Hematopoietic multipotent progenitor cell treated with erythropoietin and hydrocortisone succinate and interleukin-3 and kit ligand, for 4 days (in vitro differentiated cells): ENCODE measurements around the gene PROK1.

Experiments
- DNase-seq: peaks from one replicate; pipeline ENCODE4 v3.0.0-alpha.2; 2015

PROK1 gene

DNA sequence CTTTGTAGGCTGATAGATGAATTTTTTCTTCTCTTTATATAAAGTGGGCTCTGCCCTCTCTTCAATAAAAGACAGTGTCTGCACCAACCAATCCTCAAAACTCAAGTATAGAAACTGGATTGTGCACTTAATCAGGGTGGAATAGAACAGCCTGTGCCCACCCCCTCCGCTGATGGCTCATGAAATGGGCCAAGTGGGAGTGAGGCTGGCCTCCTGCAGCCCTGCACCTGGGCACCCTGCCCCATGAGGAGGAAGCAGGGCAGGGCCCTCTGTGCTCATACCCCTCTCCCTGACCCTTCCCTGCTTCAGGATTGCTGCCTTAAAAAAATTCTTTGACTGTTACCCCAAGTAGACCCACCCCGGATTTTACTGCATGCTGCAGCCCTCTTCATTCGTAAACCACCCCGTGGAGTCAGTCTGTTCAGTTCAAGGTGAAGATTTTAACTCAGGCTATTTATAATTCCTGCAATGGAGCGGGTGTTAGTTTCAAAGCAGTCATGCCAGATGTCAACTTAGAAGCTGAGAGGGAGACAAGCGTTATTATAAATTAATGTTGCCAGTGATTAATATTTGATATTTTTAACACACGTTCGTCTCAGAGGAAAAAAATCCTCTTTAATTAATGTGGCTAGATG is 15.8 kb downstream of the PROK1 start:
- no peak for DNase-seq

DNA sequence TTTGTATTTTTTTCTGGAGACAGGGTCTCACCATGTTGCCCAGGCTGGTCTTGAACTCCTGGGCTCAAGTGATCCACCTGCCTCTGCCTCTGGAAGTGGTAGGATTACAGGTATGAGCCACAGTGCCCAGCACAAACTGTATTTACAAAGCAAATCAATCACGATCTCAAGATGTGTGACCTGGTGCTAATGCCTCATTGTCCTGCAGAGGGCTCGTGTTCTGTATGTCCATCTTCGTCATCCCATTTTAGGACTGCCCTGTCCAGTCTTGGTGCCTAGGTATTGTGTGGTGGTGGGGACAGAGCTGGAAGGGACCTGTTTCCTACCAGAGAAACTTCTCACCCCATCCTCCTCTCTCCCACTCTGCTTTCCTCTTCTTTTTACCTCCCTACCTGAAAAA is 20.2 kb downstream of the PROK1 start:
- no peak for DNase-seq

- no peak for DNase-seq
Observed at GRCh38 chr1:110472546-110472945, 21.6 kb downstream of the PROK1 start.

DNA sequence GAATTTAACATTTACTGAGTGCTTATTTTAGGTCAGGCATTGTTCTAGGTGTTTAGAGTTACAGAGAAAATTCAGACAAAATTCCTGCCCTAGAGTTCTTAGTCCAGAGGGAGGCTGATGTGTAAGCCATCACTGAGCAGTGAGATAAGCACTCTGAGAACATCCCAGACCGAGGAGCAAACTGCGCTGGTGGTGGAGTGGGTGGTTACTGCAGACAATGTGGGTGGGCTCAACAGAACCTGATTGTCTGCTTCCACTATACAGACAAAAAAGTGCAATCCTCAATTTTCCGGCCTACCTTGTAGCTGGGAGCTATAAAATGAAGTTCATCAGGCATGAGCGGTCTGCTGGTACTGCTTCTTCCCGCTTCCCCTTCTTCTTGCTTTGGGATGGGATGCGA is 23.5 kb downstream of the PROK1 start:
- no peak for DNase-seq

DNA sequence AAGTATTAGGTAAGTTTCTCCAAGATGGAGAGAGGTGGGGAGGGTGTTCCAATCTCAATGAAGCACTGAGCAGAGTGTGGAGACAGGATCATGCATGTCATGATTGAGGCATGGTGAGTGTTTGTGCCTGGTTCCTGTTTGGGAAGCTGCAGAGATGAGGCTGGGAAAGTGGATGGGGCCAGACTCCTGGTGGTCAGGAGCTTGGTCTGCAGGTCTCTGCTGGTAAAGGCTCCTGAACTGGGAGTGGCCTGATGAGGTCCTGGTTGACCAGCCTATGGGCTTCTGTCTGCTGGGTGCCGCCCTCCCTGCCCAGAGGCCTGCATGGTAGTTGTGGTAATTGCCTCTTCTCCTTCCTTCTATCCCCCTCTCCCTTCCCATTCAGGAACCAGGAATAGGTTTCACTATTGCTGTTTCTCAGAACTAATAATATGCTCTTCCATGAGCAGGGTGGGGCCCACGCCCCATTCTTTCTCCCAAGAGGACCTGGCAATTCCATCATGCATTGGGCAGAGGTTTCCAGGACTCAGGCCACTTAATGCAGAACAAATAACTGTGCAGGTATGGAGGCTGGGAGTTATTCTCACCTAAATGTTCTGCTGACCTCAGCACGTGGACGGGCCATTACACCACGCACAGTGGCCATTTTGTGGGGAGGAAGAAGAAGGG is 24.5 kb downstream of the PROK1 start:
- no peak for DNase-seq

- no peak for DNase-seq
Observed at GRCh38 chr1:110476028-110476765, 25.2 kb downstream of the PROK1 start.

- DNase-seq: peak; percentile 67
Observed at GRCh38 chr1:110477041-110477440, 26.1 kb downstream of the PROK1 start.

GRCh38 chr1:110477445-110477957 is 26.6 kb downstream of the PROK1 start:
- peak; percentile 28 for DNase-seq

DNA sequence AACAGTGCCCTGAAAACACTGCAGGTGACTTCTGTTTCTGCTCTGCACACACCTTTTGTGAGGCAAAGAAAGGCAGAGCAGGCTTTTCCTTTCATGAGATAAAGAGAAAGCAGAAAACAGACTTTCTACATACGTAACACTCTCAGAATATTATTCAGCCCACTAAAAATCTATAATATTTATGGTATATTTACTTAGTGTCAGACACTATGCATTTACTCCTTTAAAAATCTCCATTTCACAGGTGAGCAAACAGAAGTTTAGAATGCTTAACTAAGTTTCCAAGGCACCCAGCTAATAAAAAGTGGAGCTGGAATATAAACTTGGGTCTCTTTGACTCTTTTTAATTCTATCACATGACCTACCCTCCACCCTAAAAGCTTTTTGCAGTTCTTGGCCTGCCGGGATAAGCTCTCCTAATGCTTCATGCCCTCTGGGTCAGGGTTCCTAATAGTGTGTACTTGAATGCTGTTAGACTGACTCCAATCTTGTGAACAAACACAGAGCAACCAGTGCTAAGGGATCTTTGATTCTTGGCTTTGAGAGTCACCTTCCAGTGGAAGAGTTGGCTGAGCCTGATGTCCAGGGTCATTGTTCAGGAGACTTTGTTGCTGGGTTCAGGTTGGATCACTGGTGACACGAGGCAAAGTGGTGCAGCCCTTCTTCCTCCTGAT is 27.2 kb downstream of the PROK1 start:
- no peak for DNase-seq

DNA sequence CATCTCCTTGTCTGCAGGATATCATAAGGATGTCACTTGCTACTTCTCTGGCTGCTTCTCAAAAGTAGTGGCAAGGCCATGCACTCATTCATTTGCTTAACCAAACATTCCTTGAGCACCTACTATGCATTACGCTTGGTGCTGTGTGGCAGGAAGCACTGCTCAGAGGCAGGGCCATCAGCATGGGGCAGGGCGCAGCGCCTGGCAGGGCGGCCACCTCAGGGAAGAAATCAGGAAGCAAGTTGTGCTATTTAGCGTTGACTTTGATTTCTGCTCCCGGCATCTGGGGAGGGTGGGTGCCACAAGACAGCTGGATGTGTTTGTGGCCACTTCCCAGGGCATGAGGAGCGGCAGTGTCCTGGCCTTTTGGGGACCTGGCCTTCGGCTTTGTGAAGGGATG is 27.9 kb downstream of the PROK1 start:
- no peak for DNase-seq

GRCh38 chr1:110480356-110481096 is 29.6 kb downstream of the PROK1 start:
- DNase-seq: no peak

GRCh38 chr1:110481968-110482623 is 31.1 kb downstream of the PROK1 start:
- DNase-seq: peak; percentile 53

- DNase-seq: no peak
Observed at GRCh38 chr1:110482662-110483307, 31.8 kb downstream of the PROK1 start.

DNA sequence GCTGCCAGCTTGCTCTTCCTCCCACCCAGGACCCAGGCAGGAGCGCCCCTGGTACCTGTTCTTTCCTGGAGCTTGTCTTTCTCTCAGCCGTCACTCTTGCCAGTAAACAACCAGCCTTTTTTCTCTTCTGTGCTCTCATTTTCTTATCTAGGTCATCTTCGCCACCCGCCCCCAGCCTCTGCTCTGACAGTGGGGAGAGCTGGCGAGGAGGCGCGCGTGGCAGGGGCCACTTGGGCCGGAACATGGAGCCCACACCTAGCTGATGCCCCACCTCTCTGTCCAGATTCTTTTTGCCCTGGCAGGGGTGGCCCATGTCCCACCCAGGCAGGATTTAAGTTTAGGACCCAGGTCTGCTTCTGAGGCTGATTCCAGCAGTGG is 32.3 kb downstream of the PROK1 start:
- DNase-seq: no peak

DNA sequence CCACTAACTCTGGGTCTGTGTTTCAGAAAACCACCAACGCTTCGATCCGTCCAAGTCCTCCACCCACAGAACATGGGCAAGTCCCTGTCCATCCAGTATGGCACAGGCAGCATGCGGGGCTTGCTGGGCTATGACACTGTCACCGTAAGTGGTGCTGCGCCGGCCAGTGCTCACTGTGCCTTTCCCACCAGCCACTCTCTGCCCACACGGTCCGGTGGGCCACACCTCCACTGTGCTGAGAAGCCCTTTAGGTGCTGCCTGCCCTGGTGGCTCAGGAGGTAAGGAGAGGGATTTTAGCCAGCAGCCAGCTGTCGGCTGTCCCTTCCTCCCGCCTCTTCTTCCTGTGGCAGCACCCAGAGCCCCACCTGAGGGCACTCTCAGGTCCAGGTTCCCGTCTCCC is 33.9 kb downstream of the PROK1 start:
- no peak for DNase-seq

GRCh38 chr1:110485725-110486124 is 34.8 kb downstream of the PROK1 start:
- no peak for DNase-seq

DNA sequence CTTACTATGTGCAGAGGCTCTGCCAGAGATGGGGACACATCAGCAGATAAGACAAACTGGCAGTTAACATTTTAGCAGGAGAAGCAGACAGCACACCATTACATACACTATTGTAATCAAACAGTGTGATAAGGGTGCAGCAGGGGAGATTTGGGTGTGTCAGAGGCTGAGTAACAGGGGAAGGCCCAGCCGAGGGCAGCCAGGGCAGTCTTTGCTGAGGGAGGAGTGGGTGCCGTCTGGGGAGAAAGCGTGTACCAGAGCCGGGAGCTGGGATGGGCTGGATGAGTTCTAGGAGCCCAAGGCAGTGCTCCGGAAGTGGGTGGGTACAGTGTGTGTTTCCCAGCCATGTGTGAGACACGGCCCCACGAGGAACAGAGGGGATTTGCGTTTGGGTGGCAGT is 36.8 kb downstream of the PROK1 start:
- DNase-seq: peak; percentile 69

DNA sequence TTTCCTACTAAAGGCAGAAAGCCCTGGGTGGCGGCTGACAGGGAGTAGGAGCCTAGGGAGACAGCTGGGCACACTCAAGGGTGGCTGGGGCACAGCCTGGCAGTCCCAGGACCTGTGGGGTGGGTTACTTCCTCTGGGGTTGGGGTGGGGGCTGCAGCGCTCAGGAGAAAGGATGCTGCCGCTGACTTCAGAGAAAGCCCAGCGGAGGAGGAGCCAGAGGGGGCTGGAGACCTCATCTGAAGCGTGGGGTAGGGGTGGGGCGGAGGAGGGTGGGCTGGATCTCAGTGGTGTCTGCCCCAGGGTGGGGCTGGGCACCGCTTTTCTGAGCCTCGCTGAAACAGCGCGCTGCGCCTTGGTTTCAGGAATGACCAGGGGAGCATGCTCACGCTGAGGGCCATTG is 37.2 kb downstream of the PROK1 start:
- no peak for DNase-seq

GRCh38 chr1:110488867-110489266 is 37.9 kb downstream of the PROK1 start:
- DNase-seq: no peak

DNA sequence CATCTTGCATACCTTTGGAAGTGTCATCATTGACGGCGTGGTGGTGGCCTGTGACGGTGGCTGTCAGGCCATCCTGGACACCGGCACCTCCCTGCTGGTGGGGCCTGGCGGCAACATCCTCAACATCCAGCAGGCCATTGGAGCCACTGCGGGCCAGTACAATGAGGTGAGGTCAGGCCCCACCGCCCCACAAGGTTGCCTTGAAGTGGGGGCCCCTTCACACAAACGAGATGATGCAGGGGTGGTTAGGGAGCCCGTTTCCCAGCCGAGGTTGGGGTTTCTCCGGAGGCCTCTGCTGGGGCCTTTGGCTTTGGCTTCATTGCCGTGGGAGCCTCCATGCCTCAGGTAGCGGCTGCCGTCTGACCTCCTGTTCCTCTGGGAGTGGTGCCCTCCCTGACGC is 38.5 kb downstream of the PROK1 start:
- DNase-seq: no peak

DNA sequence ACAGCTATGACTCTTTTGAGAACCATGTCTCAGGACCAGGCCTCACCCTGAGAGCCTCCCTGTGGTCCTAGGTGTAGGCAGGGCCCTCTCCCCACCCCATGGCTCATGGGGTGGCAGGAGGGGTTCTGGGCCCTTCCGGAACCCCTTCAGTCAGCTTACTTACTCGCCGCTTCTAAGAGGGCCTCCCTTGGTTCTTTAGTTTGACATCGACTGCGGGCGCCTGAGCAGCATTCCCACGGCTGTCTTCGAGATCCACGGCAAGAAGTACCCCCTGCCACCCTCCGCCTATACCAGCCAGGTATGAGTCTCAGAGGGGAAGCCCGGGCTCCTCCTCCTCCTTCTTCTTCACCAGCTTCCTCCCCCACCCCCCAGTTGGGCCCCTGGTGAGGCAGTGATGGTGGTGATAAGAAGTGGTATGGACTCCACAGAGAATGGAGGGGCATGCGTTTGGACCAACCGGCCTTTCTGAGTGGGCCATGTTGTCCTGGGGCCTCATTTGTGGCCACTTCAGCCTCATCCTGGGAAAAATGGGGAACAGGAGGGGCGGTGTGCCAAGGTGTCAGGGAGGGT is 39.1 kb downstream of the PROK1 start:
- DNase-seq: no peak
